Right atrium auricular region (tissue), 2 donors: Measurements from ENCODE around the gene EIF4E2. TPM values are rescaled to one million over a fixed set of nuclear protein-coding genes. Genes with fewer than 3 reads are reported as not detected.

Experiments used
- DNase-seq: peaks from one replicate; pipeline ENCODE4 v3.0.0-alpha.2; 2019; ENCODE audit warnings: low spot score
- H3K27ac ChIP-seq, 2 donors: fragments of 200-600 bp; sonication (generic); 1 replicate in 1 of 2; 2 replicates in 1 of 2; pipeline ENCODE4 v1.5.1; 2016 to 2019
- H3K27me3 ChIP-seq, 2 donors: fragments of 200-600 bp; sonication (generic); one replicate each; pipeline versions ENCODE4 v1.5.1 to v1.6.0; 2017 to 2019
- H3K36me3 ChIP-seq: fragments of 200-600 bp; sonication (generic); one replicate; pipeline ENCODE4 v1.5.1; 2016
- H3K4me1 ChIP-seq, 2 donors: fragments of 200-600 bp; sonication (generic); one replicate each; pipeline versions ENCODE4 v1.5.1 to v1.6.0; 2017 to 2019
- H3K4me3 ChIP-seq, 2 donors: fragments of 200-600 bp; sonication (generic); 1 replicate in 1 of 2; 2 replicates in 1 of 2; pipeline ENCODE4 v1.5.1; 2017 to 2019; ENCODE audit warnings: mild to moderate bottlenecking in 1 of 2, moderate library complexity in 1 of 2
- H3K9me3 ChIP-seq, 2 donors: fragments of 200-600 bp; sonication (generic); one replicate each; pipeline ENCODE4 v1.5.1; 2019
- total RNA-seq, 2 donors: library from RNA; depleted of rRNA; stranded (reverse); fragments of >200 nt; gene quantifications; one replicate each; pipeline ENCODE4 v1.1.0, GENCODE V29; 2016
- TF ChIP-seq, protein P1 (sequence below), 2 donors: fragments of 200-600 bp; sonication (generic); IDR thresholded peaks; one replicate each; pipeline ENCODE4 v1.5.1; 2019; ENCODE audit warnings: antibody characterized with exemption in 2 of 2

The EIF4E2 gene
- total RNA-seq, 2 donors from 2014 or later, result 23.3 to 23.4 TPM

DNA sequence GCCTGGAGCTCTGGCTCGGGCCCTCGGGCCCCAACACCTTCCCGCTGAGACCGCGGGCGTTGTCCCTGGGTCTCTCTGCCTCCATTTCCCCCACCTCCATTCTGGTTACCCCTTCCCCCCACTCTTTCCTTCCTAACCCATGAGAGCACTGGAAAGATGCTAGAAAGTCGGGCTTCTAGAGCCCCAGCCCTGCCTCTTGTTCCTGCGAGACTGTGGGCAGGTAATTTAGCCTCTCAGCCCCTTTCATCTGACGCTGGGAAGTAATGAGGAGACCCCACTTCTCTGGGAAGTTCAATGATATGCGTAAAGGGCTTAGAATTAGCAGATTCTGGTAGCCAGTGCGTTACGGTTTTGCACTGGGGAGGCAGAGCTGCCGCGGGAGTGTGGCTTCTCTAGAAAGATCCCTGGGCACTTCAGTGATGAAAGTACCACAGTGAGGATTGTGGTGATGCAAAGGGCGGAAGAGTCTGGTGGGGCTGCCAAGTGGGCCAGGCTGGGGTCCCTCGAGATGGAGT, 46.6 kb upstream of the EIF4E2 start:
- Histone ChIP-seq H3K4me1 (peaks cover 0 to 23% of the 10 kb centered on the region in 2 donors), H3K27me3 (no peaks in the 10 kb centered on the region), H3K9me3 (no peaks in the 10 kb centered on the region), H3K27ac (no peak overlapping the region), H3K4me3 (peak overlapping the region; percentile 53 to 59), H3K36me3 (no peaks in the 10 kb centered on the region)
- TF ChIP-seq, protein P1, sequence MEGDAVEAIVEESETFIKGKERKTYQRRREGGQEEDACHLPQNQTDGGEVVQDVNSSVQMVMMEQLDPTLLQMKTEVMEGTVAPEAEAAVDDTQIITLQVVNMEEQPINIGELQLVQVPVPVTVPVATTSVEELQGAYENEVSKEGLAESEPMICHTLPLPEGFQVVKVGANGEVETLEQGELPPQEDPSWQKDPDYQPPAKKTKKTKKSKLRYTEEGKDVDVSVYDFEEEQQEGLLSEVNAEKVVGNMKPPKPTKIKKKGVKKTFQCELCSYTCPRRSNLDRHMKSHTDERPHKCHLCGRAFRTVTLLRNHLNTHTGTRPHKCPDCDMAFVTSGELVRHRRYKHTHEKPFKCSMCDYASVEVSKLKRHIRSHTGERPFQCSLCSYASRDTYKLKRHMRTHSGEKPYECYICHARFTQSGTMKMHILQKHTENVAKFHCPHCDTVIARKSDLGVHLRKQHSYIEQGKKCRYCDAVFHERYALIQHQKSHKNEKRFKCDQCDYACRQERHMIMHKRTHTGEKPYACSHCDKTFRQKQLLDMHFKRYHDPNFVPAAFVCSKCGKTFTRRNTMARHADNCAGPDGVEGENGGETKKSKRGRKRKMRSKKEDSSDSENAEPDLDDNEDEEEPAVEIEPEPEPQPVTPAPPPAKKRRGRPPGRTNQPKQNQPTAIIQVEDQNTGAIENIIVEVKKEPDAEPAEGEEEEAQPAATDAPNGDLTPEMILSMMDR (IDR thresholded peaks at IDR 0.05), result no peak
- no peak for DNase-seq

DNA sequence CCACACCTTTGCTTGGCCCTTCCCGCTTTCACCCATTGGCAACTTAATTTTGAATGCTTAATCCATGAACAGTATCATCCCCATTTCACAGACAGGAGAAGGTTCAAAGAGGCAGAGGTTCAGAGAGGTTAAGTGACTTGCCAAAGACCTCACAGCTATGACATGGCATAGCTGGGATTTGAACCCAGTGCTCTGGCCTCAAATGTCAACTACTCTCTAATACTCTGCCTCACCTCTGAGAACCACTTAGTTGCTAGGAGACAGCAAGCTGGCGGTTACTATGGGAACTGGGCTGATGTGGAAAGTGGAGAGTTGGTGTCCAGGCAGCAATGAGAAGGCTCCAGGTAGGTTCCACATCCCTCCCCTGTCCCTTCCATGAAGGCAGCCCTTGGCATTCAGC, 46.1 kb upstream of the EIF4E2 start:
- no peaks in the 10 kb centered on the region for H3K36me3 ChIP-seq
- H3K27me3 ChIP-seq, result no peaks in the 10 kb centered on the region
- no peak overlapping the region for H3K27ac ChIP-seq
- peaks cover 0 to 23% of the 10 kb centered on the region in 2 donors for H3K4me1 ChIP-seq
- H3K4me3 ChIP-seq, result no peak overlapping the region
- no peak for DNase-seq
- no peaks in the 10 kb centered on the region for H3K9me3 ChIP-seq
- TF ChIP-seq, protein P1 (IDR thresholded peaks at IDR 0.05), result no peak

DNA sequence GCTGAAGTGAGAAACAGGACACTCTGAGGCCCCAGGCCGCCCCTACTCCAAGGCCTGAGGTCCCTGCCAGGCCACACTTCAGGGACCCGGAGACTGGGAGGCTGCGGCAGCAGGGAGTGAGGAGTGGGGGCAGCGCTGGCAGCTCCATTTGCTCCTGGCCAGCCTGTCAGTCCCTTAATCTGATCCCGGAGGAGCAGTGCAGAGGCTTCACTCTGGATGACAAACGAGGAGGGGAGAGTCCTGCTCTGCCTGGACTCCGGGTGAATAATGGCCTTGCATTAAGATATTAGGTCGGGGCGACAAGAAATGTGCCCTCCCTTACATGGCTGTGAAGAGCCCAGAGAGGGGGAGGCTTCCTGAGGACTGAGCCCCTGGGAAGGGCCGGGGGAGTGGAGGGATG, 44.6 kb upstream of the EIF4E2 start:
- Histone ChIP-seq H3K9me3 (no peaks in the 10 kb centered on the region), H3K27ac (no peak overlapping the region), H3K4me1 (peaks cover 0 to 23% of the 10 kb centered on the region in 2 donors), H3K27me3 (no peaks in the 10 kb centered on the region), H3K4me3 (no peak overlapping the region), H3K36me3 (no peaks in the 10 kb centered on the region)
- TF ChIP-seq, protein P1 (IDR thresholded peaks at IDR 0.05), result no peak
- DNase-seq, result no peak

DNA sequence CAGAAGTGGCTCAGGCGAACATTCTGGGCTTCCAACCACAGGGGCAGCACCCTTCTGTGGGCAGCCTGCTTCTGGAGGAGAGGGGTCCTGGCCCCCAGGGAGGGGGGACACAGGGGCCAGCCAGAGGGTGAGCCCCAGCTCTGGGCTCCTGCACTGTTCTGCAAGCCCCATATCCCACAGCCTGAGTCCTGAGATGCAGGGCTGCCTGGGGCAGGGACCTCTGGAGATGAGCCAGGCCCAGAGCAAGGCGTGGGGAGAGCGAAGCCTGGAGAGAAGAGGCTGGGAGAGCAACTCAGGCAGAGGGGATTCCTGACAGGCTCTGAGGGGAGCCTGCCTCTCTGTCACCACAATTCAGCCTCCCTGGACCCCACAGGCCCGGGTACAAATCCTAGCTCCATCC, 43.8 kb upstream of the EIF4E2 start:
- no peak for DNase-seq
- Histone ChIP-seq H3K27ac (no peak overlapping the region), H3K4me1 (peaks cover 0 to 20% of the 10 kb centered on the region in 2 donors), H3K4me3 (no peak overlapping the region), H3K27me3 (no peaks in the 10 kb centered on the region), H3K9me3 (no peaks in the 10 kb centered on the region), H3K36me3 (no peaks in the 10 kb centered on the region)
- TF ChIP-seq, protein P1 (IDR thresholded peaks at IDR 0.05), result no peak

DNA sequence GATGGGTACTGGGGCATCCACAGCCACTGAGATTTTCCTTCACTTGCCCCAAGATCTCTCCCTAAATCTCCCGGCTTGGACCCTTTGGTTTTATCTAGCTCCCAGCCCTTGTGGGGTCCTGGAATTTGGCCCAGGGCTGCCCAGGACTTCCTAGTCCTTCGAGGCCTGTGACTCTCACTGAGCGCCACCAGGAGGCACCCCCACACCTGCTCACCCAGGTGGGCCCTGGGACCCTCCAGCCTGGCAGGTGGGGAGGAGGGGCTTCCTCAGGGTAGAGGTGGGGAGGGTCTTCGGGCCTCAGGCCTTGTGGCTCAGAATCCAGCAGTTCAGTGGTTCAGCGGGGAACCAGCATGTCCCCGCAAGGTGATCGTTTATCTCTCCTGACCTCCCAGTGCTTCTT, 42.2 kb upstream of the EIF4E2 start:
- DNase-seq, result no peak
- Histone ChIP-seq H3K27ac (no peak overlapping the region), H3K4me3 (no peak overlapping the region), H3K27me3 (no peaks in the 10 kb centered on the region), H3K9me3 (no peaks in the 10 kb centered on the region), H3K36me3 (no peaks in the 10 kb centered on the region), H3K4me1 (peaks cover 0 to 6% of the 10 kb centered on the region in 2 donors)
- TF ChIP-seq, protein P1 (IDR thresholded peaks at IDR 0.05), result no peak

DNA sequence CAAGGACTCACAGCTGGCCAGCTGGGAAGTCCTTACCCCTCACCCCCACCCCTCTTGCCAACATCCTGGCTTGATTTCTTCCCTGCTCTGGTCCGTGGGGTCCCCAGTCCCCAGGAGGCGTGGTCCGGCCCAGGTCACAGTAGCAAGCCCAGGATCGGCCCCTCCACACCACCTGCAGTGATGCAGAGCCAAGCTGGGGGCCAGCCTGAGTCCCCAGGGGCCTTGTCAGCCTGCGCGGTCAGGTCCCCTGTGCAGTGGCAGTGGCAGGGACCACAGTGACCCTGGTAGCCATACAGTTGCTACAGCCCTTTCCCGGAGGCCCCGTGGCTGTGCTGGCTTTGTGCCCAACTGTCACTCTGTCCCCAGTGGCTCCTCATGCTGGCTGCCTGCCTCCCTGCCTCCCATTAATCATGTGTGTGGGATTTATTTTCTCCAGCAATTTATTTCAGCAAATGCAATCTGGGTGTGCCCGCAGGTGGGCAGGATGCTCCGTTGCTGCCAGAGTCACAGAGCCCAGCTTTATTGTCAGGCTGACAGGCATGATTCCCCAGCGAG, 39.1 kb upstream of the EIF4E2 start:
- Histone ChIP-seq H3K27ac (no peak overlapping the region), H3K36me3 (no peaks in the 10 kb centered on the region), H3K27me3 (no peaks in the 10 kb centered on the region), H3K4me1 (no peaks in the 10 kb centered on the region), H3K4me3 (no peak overlapping the region), H3K9me3 (no peaks in the 10 kb centered on the region)
- no peak for DNase-seq
- TF ChIP-seq, protein P1 (IDR thresholded peaks at IDR 0.05), result no peak
